HL-60/S4 treated with phorbol 12-myristate 13-acetate at 8.2 ng/mL for 4 days and 3 days (cell line): ENCODE measurements around the gene CDK19.

ENCODE experiments used
- in situ Hi-C: fragments of 300-500 bp; cut with MboI; formaldehyde crosslinking; loops from 2 replicates; pipeline ENCODE4 v1.15.0; 2022; ENCODE audit warnings: low sequenced_read_pairs

The CDK19 gene

GRCh38 chr6:110671447-110671846 is 143.8 kb downstream of the CDK19 start:
- in situ Hi-C loops = no loop called here

- in situ Hi-C loops = no loop called here
Observed at GRCh38 chr6:110665600-110665999, 149.7 kb downstream of the CDK19 start.

DNA sequence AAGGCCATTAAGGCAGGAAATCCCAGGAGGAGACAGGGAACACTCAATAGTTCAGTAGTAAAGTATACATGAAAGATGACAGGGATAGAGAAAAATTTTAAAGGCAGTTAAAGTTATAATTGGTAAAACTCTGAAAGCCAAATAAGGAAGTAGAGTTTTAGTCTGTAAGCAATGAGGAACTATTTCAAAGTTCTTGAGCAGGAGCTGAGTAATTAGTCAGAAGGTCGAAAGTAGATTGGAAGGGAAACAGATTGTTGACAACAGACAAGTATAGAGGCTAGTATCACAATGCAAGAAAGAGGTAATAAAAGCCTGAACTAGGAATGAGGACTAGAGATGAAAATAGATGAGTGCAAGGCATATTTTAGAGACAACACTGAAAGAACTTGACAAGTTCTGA is 150.3 kb downstream of the CDK19 start:
- in situ Hi-C loops = no loop called here

DNA sequence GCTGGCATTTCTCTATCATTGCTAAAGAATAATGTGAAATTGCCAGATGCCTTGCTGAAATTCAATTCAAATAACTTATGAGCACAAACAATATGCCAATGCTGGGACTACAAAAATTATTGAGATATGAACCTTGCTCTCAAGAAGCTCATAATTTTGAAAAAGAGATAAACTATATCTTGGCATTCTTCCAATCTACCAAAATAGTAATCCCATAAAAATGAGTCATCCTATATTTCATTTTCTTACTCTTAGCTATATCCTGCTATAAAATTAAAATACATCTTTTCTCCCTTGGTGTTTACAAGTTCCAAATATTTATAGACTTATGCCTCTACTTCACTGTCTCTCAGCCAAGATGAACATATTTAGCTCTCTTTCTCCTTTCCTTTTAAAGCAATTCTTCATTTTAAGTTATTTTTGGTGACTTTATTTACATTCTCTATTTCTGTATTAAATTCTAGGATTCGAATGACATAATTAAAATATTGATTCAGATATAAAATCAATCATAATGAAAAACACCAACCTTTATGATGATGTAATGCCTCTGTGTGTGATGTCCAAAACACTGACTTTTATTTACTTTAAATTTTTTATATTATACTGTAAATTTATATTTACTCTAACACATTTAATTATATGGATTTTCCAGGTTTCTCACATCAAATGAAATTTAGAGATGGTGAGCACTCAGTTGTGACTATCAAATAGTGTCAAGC is 152.6 kb downstream of the CDK19 start:
- in situ Hi-C loops = no loop called here

GRCh38 chr6:110661414-110661813 is 153.9 kb downstream of the CDK19 start:
- in situ Hi-C loops = no loop called here

GRCh38 chr6:110660066-110660655 is 155.1 kb downstream of the CDK19 start:
- in situ Hi-C loops = no loop called here

GRCh38 chr6:110658631-110659211 is 156.5 kb downstream of the CDK19 start:
- in situ Hi-C loops = no loop called here

GRCh38 chr6:110656492-110656891 is 158.8 kb downstream of the CDK19 start:
- in situ Hi-C loops = no loop called here

DNA sequence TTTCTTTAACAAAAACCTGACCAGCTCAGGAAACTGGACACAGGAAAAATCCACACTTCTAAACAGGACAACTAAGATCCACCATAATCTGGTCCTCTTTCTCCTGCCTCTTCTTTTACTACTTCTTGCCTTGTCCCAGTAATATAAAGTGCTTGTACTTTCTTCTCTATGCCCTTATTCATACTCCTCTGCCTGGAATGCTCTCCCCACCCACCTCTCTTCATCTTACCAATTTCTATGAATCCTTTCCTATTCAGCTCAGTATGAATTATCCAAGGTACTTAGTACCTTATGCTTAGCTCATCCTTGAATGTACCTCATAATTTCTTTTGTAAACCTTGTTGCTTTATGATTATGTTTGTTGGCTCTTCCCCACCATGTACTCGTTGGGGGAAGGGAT is 159.4 kb downstream of the CDK19 start:
- in situ Hi-C loops = no loop called here

DNA sequence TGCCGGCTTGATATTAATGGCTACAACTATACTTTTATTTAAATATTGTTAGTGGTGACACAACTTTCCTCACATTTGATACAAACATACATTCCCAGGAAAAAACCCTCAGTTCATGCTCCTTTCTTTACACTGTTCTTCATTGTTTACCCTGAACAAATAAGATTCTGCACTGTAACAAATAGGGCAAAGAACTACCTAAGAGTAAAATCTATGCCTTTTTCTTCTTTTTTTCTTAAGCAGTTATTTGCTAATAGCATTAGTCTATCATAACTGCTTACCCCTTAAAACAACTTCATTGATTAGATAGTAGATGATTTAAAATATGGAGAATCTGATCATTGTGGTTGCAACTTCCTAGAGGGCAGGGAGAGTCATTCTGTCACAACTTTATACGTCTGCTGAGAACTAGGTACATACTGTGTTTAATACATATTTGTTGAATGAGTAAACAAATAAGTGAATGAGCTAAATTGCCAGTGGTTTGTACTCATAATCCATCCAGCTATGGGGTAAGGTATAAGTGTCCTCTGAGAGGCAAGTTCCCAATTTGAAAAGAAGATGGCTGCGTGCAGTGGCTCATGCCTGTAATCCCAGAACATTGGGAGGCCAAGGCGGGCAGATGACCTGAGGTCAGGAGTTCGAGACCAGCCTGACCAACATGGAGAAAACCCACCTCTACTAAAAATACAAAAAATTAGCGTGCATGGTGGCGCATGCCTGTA is 161.0 kb downstream of the CDK19 start:
- in situ Hi-C loops = no loop called here

GRCh38 chr6:110653381-110653780 is 161.9 kb downstream of the CDK19 start:
- in situ Hi-C loops = no loop called here

DNA sequence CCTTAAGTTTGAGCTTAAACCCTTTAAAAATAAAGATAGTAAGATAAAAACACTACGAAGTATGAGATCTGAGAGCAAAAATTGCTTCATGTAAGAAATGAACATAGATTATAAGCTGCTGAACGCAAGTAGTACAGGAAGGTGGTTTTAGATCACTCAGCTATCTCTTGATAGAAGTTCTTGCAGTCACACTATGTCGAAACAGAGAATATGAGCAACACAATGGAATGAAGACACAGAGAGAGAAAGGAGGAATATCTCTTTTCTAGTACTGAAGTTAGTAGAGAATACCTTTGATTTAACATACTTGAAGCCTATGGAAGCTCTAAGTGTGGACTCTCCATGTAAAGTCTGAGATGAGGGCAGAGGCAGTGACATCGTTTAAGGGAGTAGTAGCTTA is 162.7 kb downstream of the CDK19 start:
- in situ Hi-C loops = no loop called here

GRCh38 chr6:110650755-110651154 is 164.5 kb downstream of the CDK19 start:
- in situ Hi-C loops = no loop called here

DNA sequence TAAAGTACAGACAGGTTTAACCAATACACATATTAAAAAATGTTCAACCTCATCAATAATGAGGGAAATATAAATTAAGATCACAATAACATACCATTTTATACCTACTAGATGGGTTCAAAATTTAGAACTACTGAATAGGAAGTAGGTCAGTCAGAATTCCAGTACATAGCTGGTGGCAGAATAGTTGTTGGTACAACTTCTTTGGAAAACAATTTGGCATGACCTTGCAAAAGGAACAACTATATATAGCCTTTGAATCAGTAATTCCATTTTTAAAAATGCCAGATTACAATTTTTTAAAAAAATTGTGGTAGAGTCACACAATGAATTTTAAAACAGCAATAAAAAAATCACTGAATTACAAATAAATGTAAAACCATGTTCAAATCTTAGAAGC is 165.6 kb downstream of the CDK19 start:
- in situ Hi-C loops = no loop called here

DNA sequence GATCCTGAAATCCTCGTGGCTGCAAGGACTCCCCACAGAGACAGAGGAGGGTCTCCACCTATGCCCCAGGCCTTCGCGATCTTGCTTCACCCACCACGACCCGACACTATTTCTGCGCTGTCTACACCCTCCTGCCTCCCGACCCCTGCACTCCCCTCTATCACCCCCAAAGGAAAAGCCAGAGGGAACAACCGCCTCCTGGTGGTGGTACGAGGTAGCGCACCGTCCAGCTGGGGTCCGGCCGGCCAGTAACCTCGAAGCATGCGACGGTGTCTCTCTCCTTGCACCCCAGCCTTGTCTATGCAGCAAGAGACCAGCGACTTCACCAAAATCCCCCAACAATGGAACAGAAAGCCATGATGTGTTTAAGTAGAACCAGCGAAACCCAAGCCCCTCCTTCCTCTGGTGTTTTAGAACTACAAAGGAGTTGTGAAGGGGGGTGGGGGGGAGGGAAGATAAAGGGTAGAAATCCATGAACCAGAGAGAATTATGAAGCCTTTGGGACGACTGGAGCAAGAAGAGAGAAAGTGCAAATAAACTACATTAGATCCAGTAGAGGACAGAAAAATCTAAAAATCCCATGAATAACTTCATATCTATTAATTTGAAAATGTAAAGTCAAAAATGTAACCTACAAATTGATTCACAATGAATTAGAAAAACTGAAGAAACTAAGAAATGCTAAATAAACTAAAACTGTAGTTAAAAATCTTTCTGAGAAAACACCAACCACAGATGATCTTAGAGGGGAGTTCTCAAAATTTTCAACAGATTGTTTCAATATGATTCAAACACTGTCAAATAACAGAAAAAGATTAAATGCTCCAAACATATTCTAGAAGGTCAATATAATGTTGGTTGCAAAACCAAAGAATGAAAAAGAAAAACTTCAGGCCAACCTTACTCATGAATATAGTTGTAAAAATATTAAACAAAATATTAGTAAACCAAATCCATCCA is 168.0 kb downstream of the CDK19 start:
- in situ Hi-C loops = no loop called here

DNA sequence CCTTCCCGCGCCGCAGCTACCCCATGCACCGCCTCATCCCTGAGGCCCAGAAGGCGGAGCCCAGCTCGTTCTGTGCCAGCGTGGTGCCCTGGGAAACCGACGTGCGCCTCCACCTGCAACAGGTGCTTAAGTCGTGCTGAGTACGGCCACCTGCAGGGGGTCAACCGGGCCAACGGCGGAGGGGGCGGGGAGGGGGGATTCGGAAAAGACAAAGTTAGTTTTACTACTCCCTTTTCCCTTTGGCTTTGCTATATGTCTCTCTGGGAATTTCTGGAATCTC is 168.9 kb downstream of the CDK19 start:
- in situ Hi-C loops = no loop called here

DNA sequence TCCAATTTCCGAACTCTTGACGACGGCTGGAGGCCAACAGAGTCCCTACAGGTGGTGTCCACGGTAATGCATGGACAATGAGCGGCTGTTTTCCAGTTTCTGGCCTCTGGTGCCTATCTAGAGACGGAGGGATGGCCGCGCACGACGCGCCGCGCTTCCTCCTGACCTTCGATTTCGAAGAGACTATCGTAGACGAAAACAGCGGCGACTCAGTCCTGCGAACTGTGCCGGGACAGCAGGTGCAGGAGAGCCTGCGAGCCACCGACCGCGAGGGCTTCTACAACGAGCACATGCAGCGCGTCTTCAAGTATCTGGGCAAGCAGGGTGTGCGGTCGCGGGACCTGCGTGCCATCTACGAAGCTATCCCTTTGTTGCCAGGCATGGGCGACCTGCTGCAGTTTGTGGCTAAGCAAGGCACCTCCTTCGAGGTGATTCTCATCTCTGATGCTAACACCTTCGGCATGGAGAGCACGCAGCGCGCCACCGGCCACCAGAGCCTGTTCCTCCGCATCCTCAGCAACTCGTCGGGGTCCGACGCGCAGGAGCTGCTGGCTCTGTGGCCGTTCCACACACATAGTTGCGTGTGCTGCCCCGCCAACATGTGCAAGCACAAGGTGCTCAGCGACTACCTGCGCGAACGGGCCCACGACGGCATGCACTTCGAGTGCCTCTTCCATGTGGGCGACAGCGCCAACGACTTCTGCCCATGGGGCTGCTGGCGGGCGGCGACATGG is 169.4 kb downstream of the CDK19 start:
- in situ Hi-C loops = no loop called here

DNA sequence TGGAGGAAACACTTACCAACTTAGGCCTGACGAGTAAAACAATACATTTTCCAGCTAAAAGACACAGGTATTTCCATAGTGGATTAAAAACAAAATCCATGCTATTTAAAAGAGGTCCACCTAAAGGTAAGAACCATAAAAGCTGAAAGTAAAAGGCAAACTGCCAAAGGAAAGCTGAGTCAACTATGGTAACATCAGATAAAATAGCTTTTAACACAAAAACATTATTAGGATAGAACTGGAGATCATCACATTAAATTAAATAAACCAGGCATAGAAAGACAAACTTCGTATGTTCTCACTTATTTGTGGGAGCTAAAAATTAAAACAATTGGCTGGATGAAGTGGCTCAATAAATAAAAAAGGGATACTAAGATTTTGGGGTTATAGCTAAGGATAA is 172.1 kb downstream of the CDK19 start:
- in situ Hi-C loops = no loop called here

DNA sequence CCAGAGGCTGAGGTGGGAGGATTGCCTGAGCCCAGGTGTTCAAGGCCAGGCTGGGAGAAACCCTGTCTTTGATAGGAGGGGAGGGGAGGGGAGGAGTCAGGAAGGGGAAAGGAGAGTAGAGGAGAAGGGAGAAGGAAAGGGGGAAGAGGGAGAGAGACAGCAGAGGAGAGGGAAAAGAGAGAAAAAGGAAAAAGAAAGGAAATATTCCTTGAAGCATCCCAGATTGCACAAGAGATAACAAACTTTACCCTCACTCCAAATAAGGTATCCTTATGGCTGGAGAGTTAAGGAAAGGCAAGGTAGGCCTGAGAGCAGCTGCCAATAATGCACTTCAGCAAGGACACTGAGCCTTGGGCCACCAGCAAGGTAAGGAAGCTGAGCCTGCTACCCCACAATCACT is 172.6 kb downstream of the CDK19 start:
- in situ Hi-C loops = no loop called here

- in situ Hi-C loops = no loop called here
Observed at GRCh38 chr6:110636781-110637180, 178.5 kb downstream of the CDK19 start.
